ENCODE data around the gene PMAIP1. TPM values are rescaled to one million over a fixed set of nuclear protein-coding genes. Genes with fewer than 3 reads are reported as not detected.

Gene PMAIP1
- total RNA-seq, 1 donor from 2014 or later: 13.0 TPM

GRCh38 chr18:59902131-59902992, 2.6 kb downstream of the PMAIP1 start:
- Histone ChIP-seq H3K9ac (ENCODE audit: low read depth in 1 of 3, low read length in 3 of 3) (no peak overlapping the region), H3K27me3 (ENCODE audit: control insufficient read depth in 3 of 3, insufficient read depth in 3 of 3, low read length in 3 of 3) (peaks cover 10 to 15% (median 15%) of the 10 kb centered on the region in 3 donors), H3K4me1 (ENCODE audit: control insufficient read depth in 3 of 3, insufficient read depth in 3 of 3, low read length in 3 of 3) (peaks cover 9 to 13% (median 11%) of the 10 kb centered on the region in 3 donors)

GRCh38 chr18:59902993-59903610, 3.3 kb downstream of the PMAIP1 start:
- Histone ChIP-seq H3K9ac (ENCODE audit: low read depth in 1 of 3, low read length in 3 of 3) (no peak overlapping the region), H3K4me1 (ENCODE audit: control insufficient read depth in 3 of 3, insufficient read depth in 3 of 3, low read length in 3 of 3) (peaks cover 9 to 13% (median 11%) of the 10 kb centered on the region in 3 donors), H3K36me3 (ENCODE audit: control insufficient read depth in 3 of 3, insufficient read depth in 3 of 3, low read length in 3 of 3) (no peaks in the 10 kb centered on the region), H3K27me3 (ENCODE audit: control insufficient read depth in 3 of 3, insufficient read depth in 3 of 3, low read length in 3 of 3) (peaks cover 10 to 15% (median 15%) of the 10 kb centered on the region in 3 donors), H3K27ac (ENCODE audit: low read depth, low read length) (no peak overlapping the region), H3K4me3 (ENCODE audit: low read length in 3 of 3) (no peak overlapping the region), H3K9me3 (ENCODE audit: control insufficient read depth in 3 of 3, low read length in 3 of 3) (no peaks in the 10 kb centered on the region)

More at GRCh38 chr18:59902131-59902992, 2.6 kb downstream of the PMAIP1 start:
- Histone ChIP-seq H3K27ac (ENCODE audit: low read depth, low read length) (no peak overlapping the region), H3K36me3 (ENCODE audit: control insufficient read depth in 3 of 3, insufficient read depth in 3 of 3, low read length in 3 of 3) (no peaks in the 10 kb centered on the region), H3K4me3 (ENCODE audit: low read length in 3 of 3) (no peak overlapping the region), H3K9me3 (ENCODE audit: control insufficient read depth in 3 of 3, low read length in 3 of 3) (no peaks in the 10 kb centered on the region)

GRCh38 chr18:59904011-59904601, 4.3 kb downstream of the PMAIP1 start:
- Histone ChIP-seq H3K4me3 (ENCODE audit: low read length in 3 of 3) (no peak overlapping the region), H3K4me1 (ENCODE audit: control insufficient read depth in 3 of 3, insufficient read depth in 3 of 3, low read length in 3 of 3) (peaks cover 9 to 12% (median 10%) of the 10 kb centered on the region in 3 donors), H3K27me3 (ENCODE audit: control insufficient read depth in 3 of 3, insufficient read depth in 3 of 3, low read length in 3 of 3) (peaks cover 15 to 22% (median 16%) of the 10 kb centered on the region in 3 donors), H3K36me3 (ENCODE audit: control insufficient read depth in 3 of 3, insufficient read depth in 3 of 3, low read length in 3 of 3) (no peaks in the 10 kb centered on the region), H3K9ac (ENCODE audit: low read depth in 1 of 3, low read length in 3 of 3) (no peak overlapping the region), H3K9me3 (ENCODE audit: control insufficient read depth in 3 of 3, low read length in 3 of 3) (no peaks in the 10 kb centered on the region), H3K27ac (ENCODE audit: low read depth, low read length) (no peak overlapping the region)

- Histone ChIP-seq H3K9me3 (ENCODE audit: control insufficient read depth in 3 of 3, low read length in 3 of 3) (no peaks in the 10 kb centered on the region), H3K4me3 (ENCODE audit: low read length in 3 of 3) (no peak overlapping the region), H3K27me3 (ENCODE audit: control insufficient read depth in 3 of 3, insufficient read depth in 3 of 3, low read length in 3 of 3) (peaks cover 15 to 16% (median 15%) of the 10 kb centered on the region in 3 donors), H3K4me1 (ENCODE audit: control insufficient read depth in 3 of 3, insufficient read depth in 3 of 3, low read length in 3 of 3) (peaks cover 3 to 5% (median 4%) of the 10 kb centered on the region in 3 donors), H3K36me3 (ENCODE audit: control insufficient read depth in 3 of 3, insufficient read depth in 3 of 3, low read length in 3 of 3) (no peaks in the 10 kb centered on the region), H3K27ac (ENCODE audit: low read depth, low read length) (no peak overlapping the region), H3K9ac (ENCODE audit: low read depth in 1 of 3, low read length in 3 of 3) (no peak overlapping the region)
Measured at GRCh38 chr18:59905686-59906091, 5.9 kb downstream of the PMAIP1 start.

- H3K9me3 ChIP-seq (ENCODE audit: control insufficient read depth in 3 of 3, low read length in 3 of 3): no peaks in the 10 kb centered on the region
- peaks cover 0 to under 1% (median 0%) of the 10 kb centered on the region in 3 donors for H3K4me1 ChIP-seq (ENCODE audit: control insufficient read depth in 3 of 3, insufficient read depth in 3 of 3, low read length in 3 of 3)
- no peak overlapping the region for H3K27ac ChIP-seq (ENCODE audit: low read depth, low read length)
- H3K36me3 ChIP-seq (ENCODE audit: control insufficient read depth in 3 of 3, insufficient read depth in 3 of 3, low read length in 3 of 3): no peaks in the 10 kb centered on the region
- H3K4me3 ChIP-seq (ENCODE audit: low read length in 3 of 3): no peak overlapping the region
- H3K9ac ChIP-seq (ENCODE audit: low read depth in 1 of 3, low read length in 3 of 3): no peak overlapping the region
- peaks cover 10 to 16% (median 12%) of the 10 kb centered on the region in 3 donors for H3K27me3 ChIP-seq (ENCODE audit: control insufficient read depth in 3 of 3, insufficient read depth in 3 of 3, low read length in 3 of 3)
Measured at GRCh38 chr18:59906203-59906602, 6.4 kb downstream of the PMAIP1 start.

GRCh38 chr18:59907172-59907571, 7.4 kb downstream of the PMAIP1 start:
- Histone ChIP-seq H3K36me3 (ENCODE audit: control insufficient read depth in 3 of 3, insufficient read depth in 3 of 3, low read length in 3 of 3) (no peaks in the 10 kb centered on the region), H3K9ac (ENCODE audit: low read depth in 1 of 3, low read length in 3 of 3) (no peak overlapping the region), H3K4me3 (ENCODE audit: low read length in 3 of 3) (no peak overlapping the region), H3K4me1 (ENCODE audit: control insufficient read depth in 3 of 3, insufficient read depth in 3 of 3, low read length in 3 of 3) (no peaks in the 10 kb centered on the region), H3K27me3 (ENCODE audit: control insufficient read depth in 3 of 3, insufficient read depth in 3 of 3, low read length in 3 of 3) (peaks cover 8 to 16% (median 10%) of the 10 kb centered on the region in 3 donors), H3K27ac (ENCODE audit: low read depth, low read length) (no peak overlapping the region), H3K9me3 (ENCODE audit: control insufficient read depth in 3 of 3, low read length in 3 of 3) (no peaks in the 10 kb centered on the region)

GRCh38 chr18:59907660-59908059, 7.9 kb downstream of the PMAIP1 start:
- Histone ChIP-seq H3K4me1 (ENCODE audit: control insufficient read depth in 3 of 3, insufficient read depth in 3 of 3, low read length in 3 of 3) (no peaks in the 10 kb centered on the region), H3K27me3 (ENCODE audit: control insufficient read depth in 3 of 3, insufficient read depth in 3 of 3, low read length in 3 of 3) (peaks cover 4 to 16% (median 10%) of the 10 kb centered on the region in 3 donors), H3K9ac (ENCODE audit: low read depth in 1 of 3, low read length in 3 of 3) (no peak overlapping the region), H3K9me3 (ENCODE audit: control insufficient read depth in 3 of 3, low read length in 3 of 3) (no peaks in the 10 kb centered on the region), H3K4me3 (ENCODE audit: low read length in 3 of 3) (no peak overlapping the region), H3K27ac (ENCODE audit: low read depth, low read length) (no peak overlapping the region), H3K36me3 (ENCODE audit: control insufficient read depth in 3 of 3, insufficient read depth in 3 of 3, low read length in 3 of 3) (no peaks in the 10 kb centered on the region)

- no peaks in the 10 kb centered on the region for H3K36me3 ChIP-seq (ENCODE audit: control insufficient read depth in 3 of 3, insufficient read depth in 3 of 3, low read length in 3 of 3)
- peaks cover 0 to 13% (median 7%) of the 10 kb centered on the region in 3 donors for H3K27me3 ChIP-seq (ENCODE audit: control insufficient read depth in 3 of 3, insufficient read depth in 3 of 3, low read length in 3 of 3)
- H3K9me3 ChIP-seq (ENCODE audit: control insufficient read depth in 3 of 3, low read length in 3 of 3): peaks cover 0 to 2% (median 0%) of the 10 kb centered on the region in 3 donors
- H3K4me1 ChIP-seq (ENCODE audit: control insufficient read depth in 3 of 3, insufficient read depth in 3 of 3, low read length in 3 of 3): no peaks in the 10 kb centered on the region
- no peak overlapping the region for H3K9ac ChIP-seq (ENCODE audit: low read depth in 1 of 3, low read length in 3 of 3)
- no peak overlapping the region for H3K27ac ChIP-seq (ENCODE audit: low read depth, low read length)
- H3K4me3 ChIP-seq (ENCODE audit: low read length in 3 of 3): no peak overlapping the region
Measured at GRCh38 chr18:59908799-59909198, 9.0 kb downstream of the PMAIP1 start.

GRCh38 chr18:59909289-59910036, 9.7 kb downstream of the PMAIP1 start:
- Histone ChIP-seq H3K9me3 (ENCODE audit: control insufficient read depth in 3 of 3, low read length in 3 of 3) (peaks cover 0 to 2% (median 0%) of the 10 kb centered on the region in 3 donors), H3K4me3 (ENCODE audit: low read length in 3 of 3) (no peak overlapping the region), H3K9ac (ENCODE audit: low read depth in 1 of 3, low read length in 3 of 3) (no peak overlapping the region), H3K27me3 (ENCODE audit: control insufficient read depth in 3 of 3, insufficient read depth in 3 of 3, low read length in 3 of 3) (peaks cover 0 to 13% (median 7%) of the 10 kb centered on the region in 3 donors), H3K36me3 (ENCODE audit: control insufficient read depth in 3 of 3, insufficient read depth in 3 of 3, low read length in 3 of 3) (no peaks in the 10 kb centered on the region), H3K27ac (ENCODE audit: low read depth, low read length) (no peak overlapping the region), H3K4me1 (ENCODE audit: control insufficient read depth in 3 of 3, insufficient read depth in 3 of 3, low read length in 3 of 3) (no peaks in the 10 kb centered on the region)
